ENCODE results near the gene GNAO1.

- TF ChIP-seq GATA2 (IDR thresholded peaks at IDR 0.05; ENCODE audit: low read depth, low read length) (no peak), GATA3 (IDR thresholded peaks at IDR 0.05; ENCODE audit: low read depth, low read length) (no peak)
Observed at GRCh38 chr16:56282451-56282850, 91.2 kb downstream of the GNAO1 start.
